22Rv1 (cell line): Measurements from ENCODE around the gene HS6ST2.

Experiments used
- H3K27ac ChIP-seq: fragments of 450-650 bp; 2 replicates; pipeline ENCODE4 v1.5.1; 2017
- ZFX ChIP-seq: fragments of 450-650 bp; IDR thresholded peaks from 2 replicates; pipeline ENCODE4 v1.6.1; 2017; ENCODE audit warnings: antibody characterized with exemption, borderline replicate concordance
- TF ChIP-seq, protein P1 (sequence below): fragments of 450-650 bp; IDR thresholded peaks from 2 replicates; pipeline ENCODE4 v1.5.1; 2017; ENCODE audit warnings: mild to moderate bottlenecking

Gene HS6ST2

DNA sequence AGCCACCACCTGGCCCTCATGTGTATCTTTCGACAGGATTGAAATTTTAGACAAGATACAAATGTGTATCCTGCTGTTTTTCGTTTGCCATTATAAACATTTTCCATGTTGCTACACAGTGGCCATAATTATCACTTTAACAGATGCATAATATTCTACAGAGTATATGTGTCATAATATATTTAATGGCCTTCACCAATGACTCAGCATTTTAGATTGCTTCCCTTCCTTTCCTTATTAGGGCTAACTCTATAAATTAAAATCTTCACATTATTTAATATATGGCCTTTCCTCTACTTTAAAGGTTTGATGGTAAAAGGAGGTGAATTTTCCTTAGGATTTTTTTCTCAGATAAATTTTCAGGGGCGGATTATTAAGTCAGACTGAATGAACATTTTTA lies 97.4 kb downstream of the HS6ST2 start:
- no peak overlapping the region for H3K27ac ChIP-seq
- TF ChIP-seq, protein P1, sequence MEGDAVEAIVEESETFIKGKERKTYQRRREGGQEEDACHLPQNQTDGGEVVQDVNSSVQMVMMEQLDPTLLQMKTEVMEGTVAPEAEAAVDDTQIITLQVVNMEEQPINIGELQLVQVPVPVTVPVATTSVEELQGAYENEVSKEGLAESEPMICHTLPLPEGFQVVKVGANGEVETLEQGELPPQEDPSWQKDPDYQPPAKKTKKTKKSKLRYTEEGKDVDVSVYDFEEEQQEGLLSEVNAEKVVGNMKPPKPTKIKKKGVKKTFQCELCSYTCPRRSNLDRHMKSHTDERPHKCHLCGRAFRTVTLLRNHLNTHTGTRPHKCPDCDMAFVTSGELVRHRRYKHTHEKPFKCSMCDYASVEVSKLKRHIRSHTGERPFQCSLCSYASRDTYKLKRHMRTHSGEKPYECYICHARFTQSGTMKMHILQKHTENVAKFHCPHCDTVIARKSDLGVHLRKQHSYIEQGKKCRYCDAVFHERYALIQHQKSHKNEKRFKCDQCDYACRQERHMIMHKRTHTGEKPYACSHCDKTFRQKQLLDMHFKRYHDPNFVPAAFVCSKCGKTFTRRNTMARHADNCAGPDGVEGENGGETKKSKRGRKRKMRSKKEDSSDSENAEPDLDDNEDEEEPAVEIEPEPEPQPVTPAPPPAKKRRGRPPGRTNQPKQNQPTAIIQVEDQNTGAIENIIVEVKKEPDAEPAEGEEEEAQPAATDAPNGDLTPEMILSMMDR = no peak
- no peak for TF ChIP-seq ZFX

DNA sequence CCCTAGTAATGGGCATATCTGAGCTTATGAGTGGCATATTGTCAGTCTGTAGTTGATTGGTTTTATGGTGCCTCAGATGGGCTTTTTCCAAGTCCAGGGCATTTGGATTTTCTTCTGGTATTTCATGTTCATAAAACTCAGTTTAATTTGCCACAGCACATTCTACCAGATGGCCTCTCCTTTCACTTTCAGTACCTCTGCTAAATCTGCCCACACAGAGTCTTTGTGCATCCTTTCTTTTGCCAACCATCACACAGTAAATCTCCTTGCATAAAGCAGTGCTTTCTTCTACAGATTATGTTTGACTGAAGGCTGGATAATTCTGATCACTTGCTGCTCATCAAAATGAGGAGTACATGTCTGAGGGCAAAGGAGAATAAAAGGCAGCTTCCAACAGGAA lies 98.2 kb downstream of the HS6ST2 start:
- H3K27ac ChIP-seq = no peak overlapping the region
- TF ChIP-seq, protein P1 = no peak
- no peak for TF ChIP-seq ZFX

DNA sequence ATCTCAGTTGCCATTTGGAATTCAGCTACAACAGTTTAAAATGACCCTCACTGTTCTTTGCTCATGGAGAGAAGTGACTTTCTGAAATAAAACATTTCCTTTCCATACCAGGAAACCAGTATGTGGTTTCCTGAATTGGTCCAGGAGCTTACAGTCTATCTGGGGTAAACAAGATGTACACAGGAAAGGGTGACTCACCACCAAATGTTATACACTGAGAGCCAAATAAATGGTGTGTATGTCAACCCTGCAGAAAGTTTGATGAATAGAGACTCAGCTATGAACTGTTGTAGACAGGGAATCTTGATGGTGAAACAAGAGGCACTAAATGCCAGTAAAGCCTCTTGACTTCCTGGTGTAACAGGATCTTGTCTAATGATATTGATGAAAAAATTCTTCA lies 100.4 kb downstream of the HS6ST2 start:
- H3K27ac ChIP-seq = no peak overlapping the region
- TF ChIP-seq, protein P1 = no peak
- TF ChIP-seq ZFX = no peak

DNA sequence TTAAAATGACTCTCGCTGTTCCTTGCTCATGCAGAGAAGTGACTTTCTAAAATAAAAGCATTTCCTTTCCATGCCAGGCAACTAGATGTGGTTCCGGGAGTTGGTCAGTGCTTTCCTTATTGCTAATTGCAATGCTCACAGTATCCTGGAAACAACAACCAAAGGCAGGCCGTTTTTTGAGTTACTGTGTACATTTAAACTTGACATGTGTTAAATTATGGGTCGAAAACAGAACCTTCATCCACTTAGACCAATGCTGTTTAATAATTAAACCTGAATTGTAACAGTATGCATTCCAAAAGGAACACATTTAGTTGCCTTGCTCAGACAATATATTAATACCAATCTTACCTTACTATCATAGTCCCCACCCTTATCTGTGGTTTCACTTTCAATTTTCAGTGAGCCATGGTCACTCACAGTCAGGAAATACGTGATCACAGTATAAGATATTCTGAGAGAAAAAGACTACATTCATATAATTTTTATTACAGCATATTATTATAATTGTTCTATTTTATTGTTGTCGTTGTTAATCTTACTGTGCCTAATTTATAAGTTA lies 102.6 kb downstream of the HS6ST2 start:
- TF ChIP-seq, protein P1 = no peak
- no peak for TF ChIP-seq ZFX
- no peak overlapping the region for H3K27ac ChIP-seq

DNA sequence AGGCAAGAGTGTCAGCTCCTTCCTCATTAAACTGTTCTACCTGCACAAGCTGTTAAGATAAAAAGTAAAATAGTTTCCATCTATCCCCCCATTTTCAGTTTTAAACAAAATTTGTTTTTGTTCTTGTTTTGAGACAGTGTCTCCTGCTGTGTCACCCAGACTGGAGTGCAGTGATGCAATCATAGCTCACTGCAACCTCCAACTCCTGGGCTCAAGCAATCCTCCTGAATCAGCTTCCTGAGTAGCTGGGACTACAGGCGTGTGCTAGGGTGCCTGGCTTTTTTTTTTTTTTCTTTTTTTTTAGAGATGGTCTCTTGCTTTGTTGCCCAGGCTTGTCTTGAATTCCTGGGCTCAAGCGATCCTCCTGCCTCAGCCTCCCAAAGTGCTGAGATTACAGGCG lies 105.4 kb downstream of the HS6ST2 start:
- no peak for TF ChIP-seq ZFX
- TF ChIP-seq, protein P1 = no peak
- no peak overlapping the region for H3K27ac ChIP-seq

DNA sequence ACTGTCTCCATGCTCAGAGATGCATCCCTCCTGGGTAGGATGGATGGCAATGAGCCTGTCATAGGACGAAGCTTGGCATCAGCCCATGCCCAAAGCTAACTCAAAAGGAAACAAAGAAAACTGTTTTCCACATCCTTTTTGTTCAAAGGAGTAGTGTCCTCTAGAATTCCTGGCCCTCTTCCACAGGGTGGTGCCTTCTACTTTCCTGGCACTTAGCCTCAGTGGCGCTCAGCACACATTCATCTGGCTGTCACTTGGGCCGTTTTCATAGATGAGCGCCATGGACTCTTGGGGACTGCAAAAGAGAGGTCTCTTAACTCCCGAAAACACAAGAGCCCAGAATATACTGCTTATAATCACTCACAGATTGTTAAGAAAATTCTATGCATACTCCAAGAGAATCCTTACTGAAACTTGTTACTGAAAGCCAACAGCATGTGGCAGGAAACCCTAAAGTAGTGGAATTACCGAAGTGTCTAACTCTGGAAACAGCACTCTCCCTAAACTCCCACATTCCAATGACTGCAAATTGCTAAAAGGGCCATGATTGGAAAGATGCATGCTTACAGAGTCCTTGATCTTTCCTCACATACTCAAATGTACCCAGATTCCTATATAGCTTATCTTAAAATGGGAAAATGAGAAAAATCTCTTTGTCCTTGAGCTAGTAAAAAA lies 110.0 kb downstream of the HS6ST2 start:
- TF ChIP-seq, protein P1 = no peak
- TF ChIP-seq ZFX = no peak
- no peak overlapping the region for H3K27ac ChIP-seq

DNA sequence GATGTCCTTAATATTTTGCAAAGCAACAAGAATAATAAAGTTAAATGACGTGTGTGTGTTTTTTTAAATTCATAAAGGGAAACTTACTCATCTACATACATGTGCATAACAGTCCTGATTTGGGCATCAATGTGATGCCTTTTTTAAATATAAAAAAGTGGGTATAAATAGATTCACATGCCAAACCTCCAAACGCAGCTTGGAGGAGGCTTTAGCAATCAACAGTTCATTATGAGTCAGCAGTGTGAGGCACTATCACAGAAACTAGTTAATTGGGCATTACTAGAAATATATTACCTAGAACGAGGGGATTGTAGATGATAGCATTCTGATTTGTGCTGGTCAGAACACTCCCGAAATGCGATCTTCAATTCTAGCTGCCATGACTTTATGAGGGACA lies 115.1 kb downstream of the HS6ST2 start:
- no peak overlapping the region for H3K27ac ChIP-seq
- TF ChIP-seq, protein P1 = no peak
- TF ChIP-seq ZFX = no peak
